Right lobe of liver (tissue), 6 donors: ENCODE results near the gene OSBPL10. TPM values are rescaled to one million over a fixed set of nuclear protein-coding genes. Genes with fewer than 3 reads are reported as not detected.

Source experiments
- ATAC-seq, 4 donors: fragments of 200-7000 bp; cut with Tn5 transposase; one replicate each; pipeline ENCODE4 v1.9.1; 2020; ENCODE audit warnings: mild to moderate bottlenecking in 4 of 4, moderate library complexity in 4 of 4
- DNase-seq, 3 donors: peaks; one replicate each; pipeline ENCODE4 v3.0.0-alpha.2; 2020
- H3K27ac ChIP-seq, 3 donors: fragments of 200-600 bp; one replicate each; pipeline ENCODE4 v1.8.0; 2022
- H3K27me3 ChIP-seq, 2 donors: fragments of 200-600 bp; one replicate each; pipeline ENCODE4 v1.8.0; 2022
- H3K36me3 ChIP-seq, 4 donors: fragments of 200-600 bp; sonication (generic) in 1 of 4; one replicate each; pipeline versions ENCODE4 v1.5.1 to v1.8.0; 2017 to 2022; ENCODE audit warnings: control low read depth in 1 of 4
- H3K4me1 ChIP-seq, 4 donors: fragments of 200-600 bp; sonication (generic) in 1 of 4; one replicate each; pipeline versions ENCODE4 v1.5.1 to v1.8.0; 2017 to 2022; ENCODE audit warnings: control low read depth in 1 of 4
- H3K4me3 ChIP-seq, 3 donors: fragments of 200-600 bp; one replicate each; pipeline ENCODE4 v1.8.0; 2022
- H3K9me3 ChIP-seq, 4 donors: fragments of 200-600 bp; sonication (generic) in 1 of 4; one replicate each; pipeline versions ENCODE4 v1.5.1 to v1.8.0; 2017 to 2022; ENCODE audit warnings: control low read depth in 1 of 4
- POLR2A ChIP-seq: fragments of 450-650 bp; IDR thresholded peaks from one replicate; pipeline ENCODE4 v1.6.1; 2017; ENCODE audit warnings: antibody characterized with exemption, mild to moderate bottlenecking
- WGBS: methylation state at CpG from one replicate; pipeline ENCODE4 v1.1.6; 2018; ENCODE audit warnings: low coverage, low lambda C conversion rate; ENCODE audit not compliant: insufficient coverage; ENCODE audit errors: missing lambda C conversion rate; 5-methylcytosine and 5-hydroxymethylcytosine counted together
- intact Hi-C, 2 donors: fragments of 100-400 bp; cut with DNase I; formaldehyde crosslinking; loops; one replicate each; pipeline versions ENCODE4 v1.11.2 to v1.14.1; 2022
- total RNA-seq, 6 experiments: library from RNA; depleted of rRNA in 2 of 6; stranded (reverse); fragments of >200 nt in 2 of 6; fragmentation: NEBNext Ultra II Directional in 3 of 6; extraction: Animal tissue kit (Norgen Biotek cat#: 25700) in 3 of 6; gene quantifications; one replicate each; pipeline versions ENCODE4 v1.1.0 to v1.2.4, GENCODE V29; 2016 to 2023
- TF ChIP-seq, protein P1 (sequence below), 4 donors: fragments of 200-600 bp in 3 of 4; fragments of 450-650 bp in 1 of 4; IDR thresholded peaks; one replicate each; pipeline versions ENCODE4 v1.5.1 to v1.8.0; 2016 to 2022; ENCODE audit warnings: antibody characterized with exemption in 4 of 4, mild to moderate bottlenecking in 2 of 4
- donor health status: DM: no; HTN: yes; CAD: no.
- donor health status: DM: no; HTN: no; CAD: no.
- donor health status: DM: no; HTN: no; CAD: no.
- donor health status: DM: no; HTN: yes; CAD: no.
- donor health status: DM: no; HTN: yes; CAD: no.

OSBPL10 gene
- total RNA-seq, 6 experiments from 2014 or later = 2.2 to 13.0 (median 3.7) TPM

DNA sequence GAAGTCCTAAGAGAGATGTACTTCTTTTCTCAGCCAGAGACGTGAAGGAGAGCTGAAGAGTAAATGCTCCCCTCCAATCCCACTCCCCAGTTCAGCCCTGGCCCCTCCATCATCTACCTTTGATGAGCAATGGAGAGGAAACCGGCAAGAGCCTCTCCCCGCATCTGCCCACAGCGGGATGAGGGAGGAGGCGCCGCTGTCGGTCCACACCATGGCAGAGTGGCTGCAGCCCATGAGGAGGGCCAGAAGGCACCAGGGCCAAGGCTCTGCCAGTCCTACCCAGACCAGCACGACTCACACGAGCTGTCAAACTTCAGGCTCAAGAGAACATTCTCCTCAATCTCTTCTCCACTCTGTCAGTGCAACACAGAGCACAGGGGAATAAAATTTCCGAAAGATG is 129.8 kb downstream of the OSBPL10 start:
- Histone ChIP-seq H3K27me3 (no peaks in the 10 kb centered on the region), H3K4me3 (no peak overlapping the region), H3K4me1 (no peaks in the 10 kb centered on the region), H3K27ac (no peak overlapping the region), H3K36me3 (no peaks in the 10 kb centered on the region), H3K9me3 (no peaks in the 10 kb centered on the region)
- DNase-seq (no peak), ATAC-seq (no peak)
- 55% methylated on average over 2 of the region's 10 CpGs for WGBS
- intact Hi-C loops = no loop called here
- TF ChIP-seq POLR2A = no peak
- TF ChIP-seq, protein P1, sequence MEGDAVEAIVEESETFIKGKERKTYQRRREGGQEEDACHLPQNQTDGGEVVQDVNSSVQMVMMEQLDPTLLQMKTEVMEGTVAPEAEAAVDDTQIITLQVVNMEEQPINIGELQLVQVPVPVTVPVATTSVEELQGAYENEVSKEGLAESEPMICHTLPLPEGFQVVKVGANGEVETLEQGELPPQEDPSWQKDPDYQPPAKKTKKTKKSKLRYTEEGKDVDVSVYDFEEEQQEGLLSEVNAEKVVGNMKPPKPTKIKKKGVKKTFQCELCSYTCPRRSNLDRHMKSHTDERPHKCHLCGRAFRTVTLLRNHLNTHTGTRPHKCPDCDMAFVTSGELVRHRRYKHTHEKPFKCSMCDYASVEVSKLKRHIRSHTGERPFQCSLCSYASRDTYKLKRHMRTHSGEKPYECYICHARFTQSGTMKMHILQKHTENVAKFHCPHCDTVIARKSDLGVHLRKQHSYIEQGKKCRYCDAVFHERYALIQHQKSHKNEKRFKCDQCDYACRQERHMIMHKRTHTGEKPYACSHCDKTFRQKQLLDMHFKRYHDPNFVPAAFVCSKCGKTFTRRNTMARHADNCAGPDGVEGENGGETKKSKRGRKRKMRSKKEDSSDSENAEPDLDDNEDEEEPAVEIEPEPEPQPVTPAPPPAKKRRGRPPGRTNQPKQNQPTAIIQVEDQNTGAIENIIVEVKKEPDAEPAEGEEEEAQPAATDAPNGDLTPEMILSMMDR (IDR thresholded peaks at IDR 0.05) = no peak

DNA sequence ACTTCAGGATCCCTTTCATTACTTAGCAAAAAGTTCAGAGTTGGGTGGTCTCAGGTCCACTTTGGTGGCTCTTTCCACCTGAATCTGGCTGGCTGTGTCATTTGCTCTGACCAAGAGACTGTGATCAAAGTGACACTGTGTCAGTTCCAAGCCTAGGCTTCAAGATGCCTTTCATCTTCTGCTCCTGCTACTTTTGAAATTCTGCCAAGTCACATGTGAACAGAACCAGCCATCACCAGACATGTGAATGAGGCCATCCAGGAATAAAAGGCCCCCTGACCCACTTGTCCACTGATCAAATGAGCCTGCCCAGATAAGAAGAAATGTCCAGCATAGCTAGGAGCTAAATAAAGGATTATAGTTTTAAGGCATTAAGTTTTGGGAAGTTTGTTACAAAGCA is 132.2 kb downstream of the OSBPL10 start:
- no peaks in the 10 kb centered on the region for H3K36me3 ChIP-seq
- no peak overlapping the region for H3K27ac ChIP-seq
- H3K4me1 ChIP-seq = no peaks in the 10 kb centered on the region
- ATAC-seq (no peak), DNase-seq (no peak)
- H3K9me3 ChIP-seq = no peaks in the 10 kb centered on the region
- no peak overlapping the region for H3K4me3 ChIP-seq
- TF ChIP-seq, protein P1 (IDR thresholded peaks at IDR 0.05) = no peak
- TF ChIP-seq POLR2A = no peak
- intact Hi-C loops = no loop called here
- H3K27me3 ChIP-seq = no peaks in the 10 kb centered on the region

- Histone ChIP-seq H3K4me1 (no peaks in the 10 kb centered on the region), H3K4me3 (no peak overlapping the region), H3K9me3 (no peaks in the 10 kb centered on the region), H3K27me3 (no peaks in the 10 kb centered on the region), H3K36me3 (no peaks in the 10 kb centered on the region), H3K27ac (no peak overlapping the region)
- WGBS = 53% methylated on average over 6 of the region's 6 CpGs
- no peak for TF ChIP-seq POLR2A
- TF ChIP-seq, protein P1 (IDR thresholded peaks at IDR 0.05) = no peak
- no peak for DNase-seq
- ATAC-seq = no peak
- intact Hi-C loops = no loop called here
Measured at GRCh38 chr3:31848163-31848818, 132.8 kb downstream of the OSBPL10 start.

GRCh38 chr3:31847760-31848159 is 133.3 kb downstream of the OSBPL10 start:
- no peak overlapping the region for H3K4me3 ChIP-seq

More at GRCh38 chr3:31847760-31848159, 133.3 kb downstream of the OSBPL10 start:
- H3K4me1 ChIP-seq = no peaks in the 10 kb centered on the region
- no peaks in the 10 kb centered on the region for H3K36me3 ChIP-seq
- no peak for TF ChIP-seq POLR2A
- TF ChIP-seq, protein P1 (IDR thresholded peaks at IDR 0.05) = no peak
- DNase-seq = no peak
- no peaks in the 10 kb centered on the region for H3K27me3 ChIP-seq
- peak in 1 of 4 donors; percentile 16 for ATAC-seq
- 67% methylated on average over 1 of the region's 6 CpGs for WGBS
- no peak overlapping the region for H3K27ac ChIP-seq
- H3K9me3 ChIP-seq = no peaks in the 10 kb centered on the region
- intact Hi-C loops = no loop called here
